SU-DHL-6 (cell line): Measurements from ENCODE around the gene LRRC4B.

Experiments used
- H2AFZ ChIP-seq: fragments of 200-600 bp; sonication (generic); 2 replicates; pipeline ENCODE4 v1.6.1; 2014; ENCODE audit warnings: low read depth, mild to moderate bottlenecking, moderate library complexity, mixed read lengths, antibody characterized with exemption, low read length; ENCODE audit not compliant: severe bottlenecking
- H3F3A ChIP-seq: fragments of 200-600 bp; shearing (Covaris generic); 2 replicates; pipeline ENCODE4 v1.6.0; 2016; ENCODE audit warnings: antibody characterized with exemption, mild to moderate bottlenecking; ENCODE audit not compliant: insufficient read depth
- H3K27ac ChIP-seq: fragments of 200-600 bp; sonication (generic); 2 replicates; pipeline ENCODE4 v1.5.1; 2016; ENCODE audit warnings: low read depth, mild to moderate bottlenecking, low read length, moderate library complexity, mixed read lengths
- H3K27me3 ChIP-seq: fragments of 200-600 bp; sonication (generic), shearing (Covaris generic); 2 replicates; pipeline ENCODE4 v1.6.0; 2014; ENCODE audit warnings: mild to moderate bottlenecking, low read length
- H3K36me3 ChIP-seq: fragments of 200-600 bp; sonication (generic); 2 replicates; pipeline ENCODE4 v1.6.1; 2014; ENCODE audit warnings: mild to moderate bottlenecking, low read length, mixed read lengths
- H3K4me2 ChIP-seq: fragments of 300-600, 200-600 bp; shearing (Covaris generic), sonication (generic); 2 replicates; pipeline ENCODE4 v1.6.0; 2014; ENCODE audit warnings: low read length, low read depth, mild to moderate bottlenecking; ENCODE audit not compliant: poor library complexity, severe bottlenecking
- H3K4me3 ChIP-seq: fragments of 200-600 bp; sonication (generic); 2 replicates; pipeline ENCODE4 v1.5.1; 2014; ENCODE audit warnings: antibody characterized with exemption, low read length, mild to moderate bottlenecking, mixed read lengths; ENCODE audit not compliant: insufficient read depth, poor library complexity, severe bottlenecking
- H3K79me2 ChIP-seq: fragments of 200-600 bp; sonication (generic); 2 replicates; pipeline ENCODE4 v1.6.1; 2014; ENCODE audit warnings: mild to moderate bottlenecking, low read length, moderate library complexity; ENCODE audit not compliant: insufficient read depth
- H3K9ac ChIP-seq: fragments of 200-600 bp; sonication (generic); 2 replicates; pipeline ENCODE4 v1.7.0; 2014; ENCODE audit warnings: mild to moderate bottlenecking, low read length
- H3K9me2 ChIP-seq: fragments of 200-600 bp; sonication (generic); replicated peaks from 2 replicates; pipeline ENCODE4 v1.6.1; 2014; ENCODE audit warnings: low read length; ENCODE audit not compliant: insufficient read depth
- H3K9me3 ChIP-seq: fragments of 200-600 bp; sonication (generic); 2 replicates; pipeline ENCODE4 v1.6.1; 2014; ENCODE audit warnings: low read length, mixed read lengths; ENCODE audit not compliant: insufficient read depth
- H4K20me1 ChIP-seq: fragments of 200-600 bp; sonication (generic); 2 replicates; pipeline ENCODE4 v1.6.1; 2014; ENCODE audit warnings: low read depth, mild to moderate bottlenecking, antibody characterized with exemption, low read length, moderate library complexity, mixed read lengths
- CTCF ChIP-seq: fragments of 200-600 bp; sonication (generic); IDR thresholded peaks from one replicate; pipeline ENCODE4 v1.5.1; 2017; ENCODE audit warnings: antibody characterized with exemption, mild to moderate bottlenecking, low read length, moderate library complexity; ENCODE audit not compliant: insufficient read depth, poor library complexity, severe bottlenecking
- EZH2phosphoT487 ChIP-seq: fragments of 200-600 bp; sonication (generic), shearing (Covaris generic); conservative IDR thresholded peaks from 2 replicates; pipeline ENCODE4 v1.6.1; 2018; ENCODE audit warnings: mild to moderate bottlenecking, antibody characterized with exemption, low read length, moderate library complexity, mixed read lengths

Gene LRRC4B

GRCh38 chr19:50551034-50551714 lies 17.1 kb downstream of the LRRC4B start:
- Histone ChIP-seq H3K79me2 (no peaks in the 10 kb centered on the region), H3K4me2 (no peak overlapping the region), H3K27me3 (no peaks in the 10 kb centered on the region), H3F3A (no peaks in the 10 kb centered on the region), H2AFZ (no peak overlapping the region), H3K27ac (no peak overlapping the region), H3K9me3 (no peaks in the 10 kb centered on the region), H3K4me3 (no peak overlapping the region), H3K36me3 (no peaks in the 10 kb centered on the region), H4K20me1 (no peaks in the 10 kb centered on the region), H3K9me2 (no peaks in the 10 kb centered on the region), H3K9ac (no peak overlapping the region)
- no peak for TF ChIP-seq CTCF
- no peak for TF ChIP-seq EZH2phosphoT487

- TF ChIP-seq CTCF = no peak
- TF ChIP-seq EZH2phosphoT487 = no peak
- Histone ChIP-seq H3K27me3 (no peaks in the 10 kb centered on the region), H3K4me2 (no peak overlapping the region), H3K36me3 (no peaks in the 10 kb centered on the region), H3F3A (no peaks in the 10 kb centered on the region), H3K9me3 (no peaks in the 10 kb centered on the region), H2AFZ (no peak overlapping the region), H3K79me2 (no peaks in the 10 kb centered on the region), H3K9ac (no peak overlapping the region), H4K20me1 (no peaks in the 10 kb centered on the region), H3K27ac (no peak overlapping the region), H3K4me3 (no peak overlapping the region), H3K9me2 (no peaks in the 10 kb centered on the region)
Observed at GRCh38 chr19:50550594-50550966, 17.7 kb downstream of the LRRC4B start.

GRCh38 chr19:50549927-50550593 lies 18.2 kb downstream of the LRRC4B start:
- Histone ChIP-seq H3K9me2 (no peaks in the 10 kb centered on the region), H3K79me2 (no peaks in the 10 kb centered on the region), H3K4me2 (no peak overlapping the region), H3K9me3 (no peaks in the 10 kb centered on the region), H3K27me3 (no peaks in the 10 kb centered on the region), H3K27ac (no peak overlapping the region), H4K20me1 (no peaks in the 10 kb centered on the region), H3K4me3 (no peak overlapping the region), H3F3A (no peaks in the 10 kb centered on the region), H3K9ac (no peak overlapping the region), H2AFZ (no peak overlapping the region), H3K36me3 (no peaks in the 10 kb centered on the region)
- TF ChIP-seq CTCF = no peak
- no peak for TF ChIP-seq EZH2phosphoT487
